Measurements from ENCODE around the gene SND1.

The SND1 gene

GRCh38 chr7:127776776-127777386 is 124.9 kb downstream of the SND1 start:
- no peak for DNase-seq

- no peak for DNase-seq
These were observed 128.5 kb downstream of the SND1 start for GRCh38 chr7:127780489-127780888.

- DNase-seq: no peak
These were observed 129.1 kb downstream of the SND1 start for GRCh38 chr7:127781081-127781480.

- DNase-seq: no peak
These were observed 130.1 kb downstream of the SND1 start for GRCh38 chr7:127782075-127782474.

GRCh38 chr7:127782654-127783559 is 130.9 kb downstream of the SND1 start:
- no peak for DNase-seq

GRCh38 chr7:127786184-127786583 is 134.2 kb downstream of the SND1 start:
- no peak for DNase-seq

- DNase-seq: no peak
These were observed 137.0 kb downstream of the SND1 start for GRCh38 chr7:127789031-127789430.

- DNase-seq: no peak
These were observed 139.6 kb downstream of the SND1 start for GRCh38 chr7:127791446-127792189.

GRCh38 chr7:127792528-127793342 is 140.7 kb downstream of the SND1 start:
- DNase-seq: peak; percentile 4 to 6

GRCh38 chr7:127793582-127793981 is 141.6 kb downstream of the SND1 start:
- no peak for DNase-seq

- no peak for DNase-seq
These were observed 142.1 kb downstream of the SND1 start for GRCh38 chr7:127794136-127794535.

GRCh38 chr7:127794551-127794950 is 142.6 kb downstream of the SND1 start:
- no peak for DNase-seq

GRCh38 chr7:127798023-127798422 is 146.0 kb downstream of the SND1 start:
- DNase-seq: no peak

GRCh38 chr7:127798769-127799372 is 146.9 kb downstream of the SND1 start:
- DNase-seq: no peak

GRCh38 chr7:127799535-127800305 is 147.7 kb downstream of the SND1 start:
- DNase-seq: no peak

- DNase-seq: no peak
These were observed 150.9 kb downstream of the SND1 start for GRCh38 chr7:127802845-127803244.

GRCh38 chr7:127803626-127804025 is 151.6 kb downstream of the SND1 start:
- DNase-seq: no peak

GRCh38 chr7:127807340-127807739 is 155.3 kb downstream of the SND1 start:
- DNase-seq: no peak

GRCh38 chr7:127807829-127808228 is 155.8 kb downstream of the SND1 start:
- DNase-seq: no peak

GRCh38 chr7:127809261-127809702 is 157.3 kb downstream of the SND1 start:
- no peak for DNase-seq

- DNase-seq: no peak
These were observed 158.1 kb downstream of the SND1 start for GRCh38 chr7:127810113-127810512.
